H1 (cell line): ENCODE data around the gene MXRA7.

Experiments used
- ATF2 ChIP-seq: IDR thresholded peaks from 2 replicates; pipeline ENCODE4 v1.6.1; 2012; ENCODE audit warnings: low read length, inconsistent platforms
- CHD2 ChIP-seq: IDR thresholded peaks from 2 replicates; pipeline ENCODE4 v1.6.1; 2012; ENCODE audit warnings: low read length, improper control_type of control experiment
- CTCF ChIP-seq, 3 experiments: IDR thresholded peaks; 1 replicate in 2 of 3; 2 replicates in 1 of 3; pipeline versions ENCODE4 v1.5.1 to v1.6.1; 2011; ENCODE audit warnings: low read length in 3 of 3, mild to moderate bottlenecking in 3 of 3, inconsistent platforms in 2 of 3, low read depth in 1 of 3, moderate library complexity in 1 of 3; ENCODE audit not compliant: insufficient read depth in 1 of 3; ENCODE audit errors: control extremely low read depth in 1 of 3
- GABPA ChIP-seq: IDR thresholded peaks from 2 replicates; pipeline ENCODE4 v1.6.1; 2011; ENCODE audit warnings: mild to moderate bottlenecking, low read length, moderate library complexity, borderline replicate concordance; ENCODE audit not compliant: insufficient read depth
- JUND ChIP-seq: IDR thresholded peaks from 2 replicates; pipeline ENCODE4 v1.6.1; 2011; ENCODE audit warnings: mild to moderate bottlenecking, improper control_type of control experiment, low read length
- MAX ChIP-seq: IDR thresholded peaks from 2 replicates; pipeline ENCODE4 v1.6.1; 2012; ENCODE audit warnings: inconsistent platforms
- POLR2A ChIP-seq, 2 experiments: IDR thresholded peaks; 1 replicate in 1 of 2; 2 replicates in 1 of 2; pipeline ENCODE4 v1.6.1; 2011; ENCODE audit warnings: low read depth in 2 of 2, low read length in 2 of 2, mild to moderate bottlenecking in 2 of 2; ENCODE audit errors: control extremely low read depth in 1 of 2
- POLR2AphosphoS5 ChIP-seq: IDR thresholded peaks from 2 replicates; pipeline ENCODE4 v1.6.1; 2011; ENCODE audit warnings: low read depth, low read length
- RBBP5 ChIP-seq: IDR thresholded peaks from 2 replicates; pipeline ENCODE4 v1.7.1; 2012; ENCODE audit warnings: low read depth, mild to moderate bottlenecking, inconsistent platforms, low read length, moderate library complexity, borderline replicate concordance
- SIN3A ChIP-seq, 2 experiments: IDR thresholded peaks in 1 of 2; conservative IDR thresholded peaks in 1 of 2; 2 replicates each; pipeline ENCODE4 v1.6.1; 2011 to 2012; ENCODE audit warnings: low read length in 2 of 2, improper control_type of control experiment in 1 of 2, low read depth in 1 of 2, mild to moderate bottlenecking in 1 of 2
- TCF12 ChIP-seq: IDR thresholded peaks from 2 replicates; pipeline ENCODE4 v1.6.1; 2011; ENCODE audit warnings: low read depth, mild to moderate bottlenecking, low read length
- TEAD4 ChIP-seq: IDR thresholded peaks from 2 replicates; pipeline ENCODE4 v1.6.1; 2012; ENCODE audit warnings: low read depth, low read length, inconsistent platforms, mixed read lengths
- USF2 ChIP-seq: IDR thresholded peaks from 2 replicates; pipeline ENCODE4 v1.6.1; 2011; ENCODE audit warnings: low read length, improper control_type of control experiment
- YY1 ChIP-seq: IDR thresholded peaks from 2 replicates; pipeline ENCODE4 v1.6.1; 2011; ENCODE audit warnings: low read depth, mild to moderate bottlenecking, low read length

GRCh38 chr17:76697702-76698465 is 12.9 kb downstream of the MXRA7 start:
- TF ChIP-seq CHD2 (no peak), USF2 (no peak), ATF2 (no peak), POLR2A (IDR thresholded peaks at IDR 0.05; ENCODE audit: control extremely low read depth in 1 of 2, low read depth in 2 of 2, low read length in 2 of 2) (no peak), CTCF (IDR thresholded peaks at IDR 0.05; ENCODE audit: control extremely low read depth in 1 of 3, insufficient read depth in 1 of 3, low read depth in 1 of 3, low read length in 3 of 3) (no peak), YY1 (peak; percentile 27; the same call in 1 of the 2 replicates), TEAD4 (no peak), SIN3A (conservative IDR thresholded peaks at IDR 0.05 in 1 of 2, IDR thresholded peaks at IDR 0.05 in 1 of 2; ENCODE audit: low read depth in 1 of 2, low read length in 2 of 2) (no peak), TCF12 (no peak), JUND (no peak), MAX (no peak), POLR2AphosphoS5 (no peak), GABPA (no peak), RBBP5 (no peak)
